ENCODE data around the gene INCENP.

GRCh38 chr11:62141111-62142042 lies 17.6 kb downstream of the INCENP start:
- TF ChIP-seq, protein P1, sequence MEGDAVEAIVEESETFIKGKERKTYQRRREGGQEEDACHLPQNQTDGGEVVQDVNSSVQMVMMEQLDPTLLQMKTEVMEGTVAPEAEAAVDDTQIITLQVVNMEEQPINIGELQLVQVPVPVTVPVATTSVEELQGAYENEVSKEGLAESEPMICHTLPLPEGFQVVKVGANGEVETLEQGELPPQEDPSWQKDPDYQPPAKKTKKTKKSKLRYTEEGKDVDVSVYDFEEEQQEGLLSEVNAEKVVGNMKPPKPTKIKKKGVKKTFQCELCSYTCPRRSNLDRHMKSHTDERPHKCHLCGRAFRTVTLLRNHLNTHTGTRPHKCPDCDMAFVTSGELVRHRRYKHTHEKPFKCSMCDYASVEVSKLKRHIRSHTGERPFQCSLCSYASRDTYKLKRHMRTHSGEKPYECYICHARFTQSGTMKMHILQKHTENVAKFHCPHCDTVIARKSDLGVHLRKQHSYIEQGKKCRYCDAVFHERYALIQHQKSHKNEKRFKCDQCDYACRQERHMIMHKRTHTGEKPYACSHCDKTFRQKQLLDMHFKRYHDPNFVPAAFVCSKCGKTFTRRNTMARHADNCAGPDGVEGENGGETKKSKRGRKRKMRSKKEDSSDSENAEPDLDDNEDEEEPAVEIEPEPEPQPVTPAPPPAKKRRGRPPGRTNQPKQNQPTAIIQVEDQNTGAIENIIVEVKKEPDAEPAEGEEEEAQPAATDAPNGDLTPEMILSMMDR (IDR thresholded peaks at IDR 0.05), result no peak
- TF ChIP-seq HOXA7 (CRISPR knock-in tag; IDR thresholded peaks at IDR 0.05) (no peak), POLR2A (IDR thresholded peaks at IDR 0.05; ENCODE audit: low read length) (no peak), RCOR1 (IDR thresholded peaks at IDR 0.05; ENCODE audit: low read depth, low read length) (no peak), NPAS2 (CRISPR knock-in tag; IDR thresholded peaks at IDR 0.05; ENCODE audit: borderline replicate concordance) (no peak), CBX2 (IDR thresholded peaks at IDR 0.05; ENCODE audit: borderline replicate concordance, low read depth) (no peak), JUNB (IDR thresholded peaks at IDR 0.05) (no peak)
